ENCODE measurements around the gene TMEM163. TPM values are rescaled to one million over a fixed set of nuclear protein-coding genes. Genes with fewer than 3 reads are reported as not detected.
"Not testable (repeated sequence)": the region's sequence is repeated elsewhere in the genome, so short reads cannot be mapped to it uniquely, and the experiment has no call there.

Gene TMEM163
- total RNA-seq, 2 donors from 2014 or later = 0.93 to 2.6 TPM

- Mint-ChIP-seq H3K27me3 (no peaks in the 10 kb centered on the region), H3K27ac (no peak overlapping the region), H3K36me3 (no peaks in the 10 kb centered on the region), H3K4me1 (ENCODE audit: low read depth in 2 of 2) (peaks cover 16 to 33% of the 10 kb centered on the region in 2 donors), H3K9me3 (no peaks in the 10 kb centered on the region), H3K4me3 (no peak overlapping the region)
- ATAC-seq (no peak), DNase-seq (ENCODE audit: low spot score) (no peak)
These were observed 140.5 kb downstream of the TMEM163 start for GRCh38 chr2:134578316-134578715.

- H3K27ac Mint-ChIP-seq = no peak overlapping the region
- H3K9me3 Mint-ChIP-seq = no peaks in the 10 kb centered on the region
- H3K4me1 Mint-ChIP-seq (ENCODE audit: low read depth in 2 of 2) = peaks cover 6 to 16% of the 10 kb centered on the region in 2 donors
- DNase-seq (ENCODE audit: low spot score) (no peak), ATAC-seq (no peak)
- H3K4me3 Mint-ChIP-seq = no peak overlapping the region
- no peaks in the 10 kb centered on the region for H3K36me3 Mint-ChIP-seq
- H3K27me3 Mint-ChIP-seq = no peaks in the 10 kb centered on the region
These were observed 142.3 kb downstream of the TMEM163 start for GRCh38 chr2:134576478-134576877.

GRCh38 chr2:134575888-134576287, 142.9 kb downstream of the TMEM163 start:
- Mint-ChIP-seq H3K4me3 (no peak overlapping the region), H3K9me3 (no peaks in the 10 kb centered on the region), H3K27ac (peak overlapping the region in 1 of 2 donors; percentile 18), H3K4me1 (ENCODE audit: low read depth in 2 of 2) (peaks cover 6 to 10% of the 10 kb centered on the region in 2 donors), H3K27me3 (no peaks in the 10 kb centered on the region), H3K36me3 (no peaks in the 10 kb centered on the region)
- peak in 1 of 2 donors; percentile 41 for ATAC-seq
- no peak for DNase-seq (ENCODE audit: low spot score)

- Mint-ChIP-seq H3K9me3 (no peaks in the 10 kb centered on the region), H3K4me1 (ENCODE audit: low read depth in 2 of 2) (peaks cover 6 to 7% of the 10 kb centered on the region in 2 donors), H3K27ac (no peak overlapping the region), H3K36me3 (no peaks in the 10 kb centered on the region), H3K27me3 (no peaks in the 10 kb centered on the region), H3K4me3 (no peak overlapping the region)
- DNase-seq (ENCODE audit: low spot score) (no peak), ATAC-seq (no peak)
These were observed 144.0 kb downstream of the TMEM163 start for GRCh38 chr2:134574611-134575330.

GRCh38 chr2:134573724-134574123, 145.1 kb downstream of the TMEM163 start:
- no peaks in the 10 kb centered on the region for H3K9me3 Mint-ChIP-seq
- no peaks in the 10 kb centered on the region for H3K27me3 Mint-ChIP-seq
- no peak overlapping the region for H3K27ac Mint-ChIP-seq
- H3K4me1 Mint-ChIP-seq (ENCODE audit: low read depth in 2 of 2) = peaks cover 6 to 7% of the 10 kb centered on the region in 2 donors
- no peak for DNase-seq (ENCODE audit: low spot score)
- ATAC-seq = no peak
- no peaks in the 10 kb centered on the region for H3K36me3 Mint-ChIP-seq
- no peak overlapping the region for H3K4me3 Mint-ChIP-seq

- Mint-ChIP-seq H3K36me3 (no peaks in the 10 kb centered on the region), H3K27me3 (no peaks in the 10 kb centered on the region), H3K9me3 (no peaks in the 10 kb centered on the region), H3K27ac (peak overlapping the region in 1 of 2 donors; percentile 3), H3K4me1 (ENCODE audit: low read depth in 2 of 2) (peaks cover 6 to 7% of the 10 kb centered on the region in 2 donors), H3K4me3 (peak overlapping the region; percentile 6)
- DNase-seq (ENCODE audit: low spot score) = no peak
- peak in 1 of 2 donors; percentile 44 for ATAC-seq
These were observed 145.8 kb downstream of the TMEM163 start for GRCh38 chr2:134573085-134573370.

- Mint-ChIP-seq H3K4me3 (no peak overlapping the region), H3K36me3 (no peaks in the 10 kb centered on the region), H3K9me3 (no peaks in the 10 kb centered on the region), H3K27ac (peak overlapping the region in 1 of 2 donors; percentile 3), H3K27me3 (no peaks in the 10 kb centered on the region), H3K4me1 (ENCODE audit: low read depth in 2 of 2) (peaks cover 6 to 7% of the 10 kb centered on the region in 2 donors)
- ATAC-seq (no peak), DNase-seq (ENCODE audit: low spot score) (no peak)
These were observed 146.3 kb downstream of the TMEM163 start for GRCh38 chr2:134572314-134573084.

GRCh38 chr2:134570676-134571075, 148.1 kb downstream of the TMEM163 start:
- Mint-ChIP-seq H3K4me1 (ENCODE audit: low read depth in 2 of 2) (peaks cover 3 to 6% of the 10 kb centered on the region in 2 donors), H3K27ac (no peak overlapping the region), H3K4me3 (no peak overlapping the region)

GRCh38 chr2:134568413-134568812, 150.4 kb downstream of the TMEM163 start:
- Mint-ChIP-seq H3K4me3 (no peak overlapping the region), H3K27me3 (peaks cover 2 to 7% of the 10 kb centered on the region in 2 donors), H3K27ac (no peak overlapping the region), H3K9me3 (no peaks in the 10 kb centered on the region), H3K4me1 (ENCODE audit: low read depth in 2 of 2) (peaks cover 5 to 15% of the 10 kb centered on the region in 2 donors), H3K36me3 (no peaks in the 10 kb centered on the region)
- ATAC-seq (no peak), DNase-seq (ENCODE audit: low spot score) (no peak)

More at GRCh38 chr2:134570676-134571075, 148.1 kb downstream of the TMEM163 start:
- H3K36me3 Mint-ChIP-seq = no peaks in the 10 kb centered on the region
- H3K27me3 Mint-ChIP-seq = peaks cover under 1 to 3% of the 10 kb centered on the region in 2 donors
- no peaks in the 10 kb centered on the region for H3K9me3 Mint-ChIP-seq
- ATAC-seq (no peak), DNase-seq (ENCODE audit: low spot score) (no peak)

- Mint-ChIP-seq H3K9me3 (no peaks in the 10 kb centered on the region), H3K4me1 (ENCODE audit: low read depth in 2 of 2) (peaks cover 5 to 20% of the 10 kb centered on the region in 2 donors), H3K36me3 (no peaks in the 10 kb centered on the region), H3K4me3 (no peak overlapping the region), H3K27me3 (peaks cover 2 to 7% of the 10 kb centered on the region in 2 donors), H3K27ac (no peak overlapping the region)
- ATAC-seq (no peak), DNase-seq (ENCODE audit: low spot score) (no peak)
These were observed 151.1 kb downstream of the TMEM163 start for GRCh38 chr2:134567666-134568065.

- not testable (repeated sequence) for H3K9me3 Mint-ChIP-seq; H3K36me3 Mint-ChIP-seq; DNase-seq (ENCODE audit: low spot score); H3K27me3 Mint-ChIP-seq
- Mint-ChIP-seq H3K27ac (peak overlapping the region; percentile 4 to 14), H3K4me1 (ENCODE audit: low read depth in 2 of 2) (peaks cover 10 to 21% of the 10 kb centered on the region in 2 donors), H3K4me3 (peak overlapping the region; percentile 2)
- peak in 1 of 2 donors; percentile 48 for ATAC-seq
These were observed 153.8 kb downstream of the TMEM163 start for GRCh38 chr2:134564955-134565354.

GRCh38 chr2:134564549-134564948, 154.3 kb downstream of the TMEM163 start:
- no peak for DNase-seq (ENCODE audit: low spot score)
- Mint-ChIP-seq H3K36me3 (no peaks in the 10 kb centered on the region), H3K9me3 (no peaks in the 10 kb centered on the region), H3K4me3 (peak overlapping the region; percentile 2), H3K4me1 (ENCODE audit: low read depth in 2 of 2) (peaks cover 11 to 21% of the 10 kb centered on the region in 2 donors), H3K27ac (peak overlapping the region; percentile 4 to 14), H3K27me3 (peaks cover 2 to 7% of the 10 kb centered on the region in 2 donors)
- ATAC-seq = peak; percentile 65 to 90

- H3K27me3 Mint-ChIP-seq = no peaks in the 10 kb centered on the region
These were observed 160.5 kb downstream of the TMEM163 start for GRCh38 chr2:134558208-134558830.

GRCh38 chr2:134555411-134555810, 163.4 kb downstream of the TMEM163 start:
- Mint-ChIP-seq H3K27me3 (no peaks in the 10 kb centered on the region), H3K36me3 (no peaks in the 10 kb centered on the region), H3K4me1 (ENCODE audit: low read depth in 2 of 2) (peaks cover 3 to 5% of the 10 kb centered on the region in 2 donors), H3K27ac (no peak overlapping the region), H3K9me3 (no peaks in the 10 kb centered on the region), H3K4me3 (no peak overlapping the region)
- DNase-seq (ENCODE audit: low spot score) = no peak
- ATAC-seq = no peak

More at GRCh38 chr2:134558208-134558830, 160.5 kb downstream of the TMEM163 start:
- H3K4me1 Mint-ChIP-seq (ENCODE audit: low read depth in 2 of 2) = peaks cover 5 to 12% of the 10 kb centered on the region in 2 donors
- H3K4me3 Mint-ChIP-seq = no peak overlapping the region
- H3K36me3 Mint-ChIP-seq = no peaks in the 10 kb centered on the region
- no peak for ATAC-seq
- no peak for DNase-seq (ENCODE audit: low spot score)
- no peaks in the 10 kb centered on the region for H3K9me3 Mint-ChIP-seq
- H3K27ac Mint-ChIP-seq = no peak overlapping the region
